Measurements from ENCODE around the gene DNAH2. TPM values are rescaled to one million over a fixed set of nuclear protein-coding genes. Genes with fewer than 3 reads are reported as not detected.

DNAH2 gene
- total and polyA plus RNA-seq, 2 of the 8 experiments (the other 6 are each of a cell fraction or from before 2014, with no cell fraction given): 0.13 to 0.18 TPM

DNA sequence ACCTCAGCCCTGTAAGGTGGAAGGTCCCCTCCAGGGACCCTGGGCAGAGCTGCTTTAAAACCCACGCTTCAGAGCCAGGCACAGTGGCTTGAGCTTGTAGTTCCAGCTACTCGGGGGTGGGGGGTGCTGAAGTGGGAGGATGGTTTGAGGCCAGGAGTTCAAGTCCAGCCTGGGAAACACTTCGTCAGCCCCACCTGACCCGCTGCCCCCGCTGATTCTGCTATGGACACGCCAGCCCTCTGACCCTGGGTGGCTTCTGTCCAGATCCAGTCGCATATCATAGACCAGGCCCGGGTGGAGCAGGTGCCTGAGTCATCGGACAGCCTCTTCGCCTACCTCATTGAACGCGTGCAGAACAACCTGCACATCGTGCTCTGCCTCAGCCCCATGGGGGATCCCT lies 81.3 kb downstream of the DNAH2 start:
- Histone ChIP-seq H3K79me1 (ENCODE audit: low read depth, low read length) (no peaks in the 10 kb centered on the region), H2BK20ac (ENCODE audit: low read length) (no peak overlapping the region), H2AFZ (ENCODE audit: low read length) (no peak overlapping the region), H3K4me2 (ENCODE audit: insufficient read depth in 1 of 2, low read depth in 2 of 2, low read length in 2 of 2) (no peak overlapping the region), H4K20me1 (replicated peaks in 1 of 2; ENCODE audit: control insufficient read depth in 1 of 2, insufficient read depth in 2 of 2, low read length in 2 of 2) (no peaks in the 10 kb centered on the region), H3K18ac (ENCODE audit: extremely low read depth, low read length) (no peak overlapping the region), H3K23me2 (ENCODE audit: low read depth, low read length) (no peaks in the 10 kb centered on the region), H2BK5ac (ENCODE audit: low read depth, low read length) (no peak overlapping the region), H4K8ac (ENCODE audit: extremely low read depth, insufficient read depth, low read length) (no peak overlapping the region), H3K56ac (replicated peaks; ENCODE audit: insufficient read length, low read depth, low read length) (no peak overlapping the region), H3K9ac (replicated peaks in 1 of 4; ENCODE audit: extremely low read depth in 1 of 4, low read depth in 3 of 4, low read length in 3 of 4) (no peak overlapping the region), H3K79me2 (ENCODE audit: control insufficient read depth in 1 of 2, insufficient read depth in 2 of 2, low read length in 2 of 2) (no peaks in the 10 kb centered on the region), H3K9me3 (ENCODE audit: insufficient read depth in 2 of 2, low read depth in 1 of 2, low read length in 1 of 2) (no peaks in the 10 kb centered on the region), H3K14ac (ENCODE audit: insufficient read length) (no peak overlapping the region), H2AK5ac (ENCODE audit: low read depth, low read length) (no peak overlapping the region), H3K4me3 (ENCODE audit: extremely low read depth in 1 of 4, insufficient read depth in 2 of 4, low read depth in 3 of 4, low read length in 4 of 4) (no peak overlapping the region), H2BK120ac (replicated peaks; ENCODE audit: low read depth, low read length) (no peak overlapping the region), H4K5ac (ENCODE audit: insufficient read length, low read depth, low read length) (no peak overlapping the region), H2BK12ac (ENCODE audit: low read depth, low read length) (no peak overlapping the region), H3K4me1 (replicated peaks in 1 of 4; ENCODE audit: control insufficient read depth in 3 of 4, insufficient read depth in 4 of 4, low read length in 3 of 4) (peaks cover 0 to 5% (median 0%) of the 10 kb centered on the region in 4 experiments; a peak in 1 of 7 replicates), H4K91ac (replicated peaks; ENCODE audit: insufficient read length, low read length) (no peak overlapping the region), H3K27ac (ENCODE audit: low read depth, low read length) (no peak overlapping the region), H3K4ac (replicated peaks; ENCODE audit: insufficient read length, low read depth, low read length) (no peak overlapping the region), H3K36me3 (ENCODE audit: control insufficient read depth in 2 of 4, insufficient read depth in 4 of 4, low read length in 3 of 4) (no peaks in the 10 kb centered on the region), H3K23ac (ENCODE audit: insufficient read length) (no peak overlapping the region), H2BK15ac (ENCODE audit: low read length) (no peak overlapping the region), H3K27me3 (replicated peaks in 1 of 4; ENCODE audit: control insufficient read depth in 3 of 4, extremely low read depth in 1 of 4, insufficient read depth in 3 of 4, low read length in 3 of 4) (peaks cover 0 to 2% (median under 1%) of the 10 kb centered on the region in 4 experiments; a peak in 1 of 7 replicates)
- ChIA-PET CTCF (ENCODE audit: partially characterized antibody) (interaction anchor here (0.8 to 1.0 kb wide), 3 partner anchors 10 to 55 kb away, joined by 3 read pairs; no protein-coding TSS in a partner anchor), POLR2A (ENCODE audit: partially characterized antibody) (no interaction called here)
- FAIRE-seq (no peak), DNase-seq (ENCODE audit: low read depth in 1 of 2, low spot score in 2 of 2) (no peak)
- TF ChIP-seq RNF2 (IDR thresholded peaks at IDR 0.05; ENCODE audit: borderline replicate concordance, low read depth, low read length, missing control alignments, poor library complexity, severe bottlenecking) (no peak), KDM1A (IDR thresholded peaks at IDR 0.05; ENCODE audit: borderline replicate concordance, low read length) (no peak), POU5F1 (IDR thresholded peaks at IDR 0.05; ENCODE audit: low read depth, low read length) (no peak), CHD2 (IDR thresholded peaks at IDR 0.05; ENCODE audit: low read length) (no peak), EZH2 (IDR thresholded peaks at IDR 0.05; ENCODE audit: low read depth, low read length, severe bottlenecking) (no peak), SUZ12 (IDR thresholded peaks at IDR 0.05; ENCODE audit: low read length) (no peak), NANOG (IDR thresholded peaks at IDR 0.05; ENCODE audit: insufficient read depth, low read depth, low read length, poor library complexity, severe bottlenecking) (no peak), POLR2A (IDR thresholded peaks at IDR 0.05; ENCODE audit: control extremely low read depth in 1 of 2, low read depth in 2 of 2, low read length in 2 of 2) (no peak)
- 83% methylated on average over 13 of the region's 13 CpGs; no CpG with 5 or more reads in 1 of the 2 experiments for WGBS, 2 experiments (ENCODE audit: extremely low coverage in 1 of 2, insufficient coverage in 1 of 2, insufficient read length in 1 of 2, insufficient replicate concordance in 2 of 2, low coverage in 1 of 2, low lambda C conversion rate in 2 of 2, missing lambda C conversion rate in 1 of 2)
